ENCODE measurements around the gene FGFR4.
"Not testable (repeated sequence)": the region's sequence is repeated elsewhere in the genome, so short reads cannot be mapped to it uniquely, and the experiment has no call there.

The FGFR4 gene

DNA sequence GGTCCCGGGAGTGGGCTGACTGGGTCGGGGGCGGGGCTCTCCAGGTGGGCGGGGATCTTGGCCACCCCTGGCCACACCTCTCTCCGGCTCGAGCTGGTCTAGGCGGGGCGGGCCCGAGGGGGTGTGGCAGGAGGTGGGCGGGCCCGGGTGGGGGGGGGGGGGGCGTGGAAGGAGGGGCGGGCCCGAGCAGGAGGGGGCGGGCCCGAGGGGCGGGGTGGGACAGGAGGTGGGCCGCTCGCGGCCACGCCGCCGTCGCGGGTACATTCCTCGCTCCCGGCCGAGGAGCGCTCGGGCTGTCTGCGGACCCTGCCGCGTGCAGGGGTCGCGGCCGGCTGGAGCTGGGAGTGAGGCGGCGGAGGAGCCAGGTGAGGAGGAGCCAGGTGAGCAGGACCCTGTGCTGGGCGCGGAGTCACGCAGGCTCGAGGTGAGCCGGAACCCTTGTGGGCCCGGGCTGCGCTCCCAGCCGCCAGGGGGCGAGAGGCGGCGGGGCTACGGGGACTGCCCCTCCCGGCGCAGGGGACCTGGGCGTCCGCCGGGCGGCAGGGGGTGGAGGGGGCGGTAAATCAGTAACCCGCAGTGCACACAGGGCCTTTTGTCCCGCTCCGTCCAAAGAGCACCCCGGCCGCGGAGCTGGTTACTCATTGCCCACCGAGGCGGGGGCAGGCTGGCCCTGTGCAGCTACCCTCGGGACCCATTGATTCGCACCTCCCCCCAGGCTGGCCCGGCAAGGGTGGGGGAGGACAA is at the start of gene FGFR4:
TSS of gene FGFR4 (plus strand) at position 262 of the 744 bp plus-strand sequence. CDS start 2,688 bp downstream, outside the sequence.
- peak; percentile 71 for DNase-seq

DNA sequence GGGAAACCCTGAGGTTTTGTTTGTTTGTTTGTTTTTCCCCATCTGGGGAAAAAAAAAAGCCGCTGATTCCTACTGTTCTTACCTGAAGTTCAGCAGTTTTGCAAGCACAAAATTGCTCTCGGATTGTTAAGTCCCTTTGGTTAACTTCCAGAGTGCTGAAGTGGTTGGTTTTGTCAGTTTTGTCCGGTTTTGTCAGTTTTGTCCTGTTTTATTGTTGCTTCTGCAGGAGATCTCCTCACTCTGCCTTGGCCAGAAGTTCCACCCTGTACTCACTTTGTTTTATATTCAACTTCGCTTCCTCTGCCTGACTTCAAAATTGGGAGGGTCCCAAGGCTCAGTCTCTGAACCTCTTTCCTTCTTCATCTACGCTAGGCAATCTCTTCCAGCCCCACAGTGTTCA is 49.8 kb upstream of the FGFR4 start:
- no peak for DNase-seq

DNA sequence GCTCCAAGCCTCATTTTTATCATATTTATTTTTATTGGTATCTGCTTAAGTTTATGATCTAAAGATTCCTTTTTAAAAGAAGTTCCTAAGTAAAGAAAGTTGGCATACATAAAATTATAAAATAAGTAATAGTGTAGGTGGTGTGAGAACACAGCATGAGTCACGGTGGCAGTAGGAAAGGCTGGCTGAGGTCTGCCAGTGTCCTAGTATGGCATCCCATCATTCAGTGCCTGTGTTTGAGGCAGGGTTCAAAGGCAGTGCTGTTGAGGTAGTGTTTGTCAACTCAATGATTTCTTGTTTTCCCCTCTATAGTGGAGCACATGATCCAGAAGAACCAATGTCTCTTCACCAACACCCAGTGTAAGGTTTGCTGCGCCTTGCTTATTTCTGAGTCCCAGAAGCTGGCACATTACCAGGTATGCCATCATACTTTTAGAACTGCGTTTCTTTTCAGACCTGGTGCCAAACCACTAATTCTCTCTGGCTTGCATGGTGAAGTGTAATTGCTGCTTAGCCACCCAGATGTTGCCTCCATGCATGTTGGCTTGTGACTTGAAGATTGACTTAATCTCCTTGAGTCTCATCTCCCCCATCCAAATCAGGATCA is 45.8 kb upstream of the FGFR4 start:
- no peak for DNase-seq

DNA sequence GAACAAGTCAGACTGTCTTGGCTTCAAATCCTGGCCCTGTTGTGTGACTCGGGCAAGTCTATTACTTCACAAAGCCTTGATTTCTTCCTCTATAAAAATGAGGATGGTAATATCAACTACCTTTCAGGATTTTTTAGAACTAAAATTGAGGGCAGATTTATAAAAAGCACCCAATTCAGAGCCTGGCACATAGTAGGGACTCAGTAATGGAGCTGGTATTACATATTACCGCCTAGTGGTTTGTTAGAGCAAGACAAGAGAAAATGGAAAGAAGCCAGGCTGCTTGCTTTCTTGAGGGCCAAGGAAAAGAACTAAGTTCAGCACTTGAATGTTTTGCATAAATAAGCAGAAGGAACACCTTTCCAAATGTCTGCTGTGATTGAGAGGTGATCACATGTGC is 44.8 kb upstream of the FGFR4 start:
- no peak for DNase-seq

DNA sequence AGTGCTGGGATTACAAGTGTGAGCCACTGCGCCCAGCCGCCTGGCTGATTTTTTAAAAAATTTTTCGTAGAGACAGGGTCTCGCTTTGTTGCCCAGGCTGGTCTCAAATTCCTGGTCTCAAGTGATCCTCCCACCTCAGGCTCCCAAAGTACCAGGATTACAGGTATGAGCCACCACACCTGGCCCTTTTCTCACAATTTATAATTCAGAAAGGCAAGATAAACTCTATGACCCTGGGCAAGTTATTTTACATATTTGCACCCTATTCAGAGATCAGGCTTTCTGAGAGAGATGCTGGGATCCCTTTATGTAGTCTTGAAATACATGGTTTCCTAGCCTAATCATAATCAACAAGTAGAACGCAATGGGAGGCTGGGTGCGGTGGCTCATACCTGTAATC is 43.6 kb upstream of the FGFR4 start:
- DNase-seq: no peak

DNA sequence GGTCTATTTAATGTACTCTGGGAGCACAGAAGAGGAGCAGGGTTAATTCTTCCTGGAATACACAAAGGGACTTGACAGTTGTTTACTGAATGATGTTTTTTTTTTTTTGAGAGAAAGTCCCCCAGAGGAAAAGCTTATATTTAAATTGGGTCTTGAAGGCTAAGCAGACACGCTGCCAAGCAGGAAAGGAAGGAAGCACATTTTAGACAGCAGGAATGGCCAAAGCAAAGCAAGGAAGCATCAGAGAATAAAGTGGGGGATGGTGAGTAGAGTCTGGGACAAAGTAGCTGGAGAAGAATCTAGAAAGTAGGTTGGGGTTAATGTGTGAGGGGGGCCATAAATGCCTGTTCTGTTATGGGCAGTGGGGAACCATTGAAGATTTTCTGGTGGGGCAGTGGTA is 42.8 kb upstream of the FGFR4 start:
- DNase-seq: no peak

DNA sequence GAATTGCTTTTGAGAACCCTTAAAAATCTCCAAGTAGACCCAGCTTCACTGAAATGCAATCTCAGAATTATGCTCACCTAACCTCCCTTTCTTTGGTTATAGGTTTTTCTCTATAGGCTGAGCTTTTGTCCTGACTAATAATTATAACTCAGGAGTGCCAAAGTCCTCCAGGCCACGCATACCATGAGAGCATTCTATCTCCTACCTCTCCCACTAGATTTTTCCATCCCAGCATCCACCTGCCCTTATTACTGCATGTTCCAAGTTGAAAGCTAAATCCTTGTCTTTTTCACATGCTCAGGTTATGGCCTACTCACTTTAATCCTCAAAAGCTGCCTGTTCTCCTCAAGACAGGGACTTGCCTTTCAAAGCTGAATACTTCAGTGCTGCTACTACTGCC is 42.1 kb upstream of the FGFR4 start:
- DNase-seq: no peak

DNA sequence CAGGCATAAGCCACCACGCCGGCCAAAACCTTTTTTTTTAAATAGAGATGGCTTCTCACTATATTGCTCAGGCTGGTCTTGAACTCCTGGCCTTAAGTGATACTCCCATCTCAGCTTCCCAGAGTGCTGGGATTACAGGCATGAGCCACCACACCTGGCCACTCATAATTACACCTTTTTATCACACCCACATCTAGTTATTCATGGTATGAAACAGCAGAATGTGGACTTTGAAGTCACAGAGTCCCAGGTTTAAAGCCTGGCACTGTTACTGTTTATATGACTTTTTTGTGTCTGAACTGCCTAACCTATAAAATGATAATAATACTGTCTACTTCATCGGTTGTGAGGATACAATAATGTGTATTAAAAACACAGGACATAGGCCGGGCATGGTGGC is 41.1 kb upstream of the FGFR4 start:
- no peak for DNase-seq

DNA sequence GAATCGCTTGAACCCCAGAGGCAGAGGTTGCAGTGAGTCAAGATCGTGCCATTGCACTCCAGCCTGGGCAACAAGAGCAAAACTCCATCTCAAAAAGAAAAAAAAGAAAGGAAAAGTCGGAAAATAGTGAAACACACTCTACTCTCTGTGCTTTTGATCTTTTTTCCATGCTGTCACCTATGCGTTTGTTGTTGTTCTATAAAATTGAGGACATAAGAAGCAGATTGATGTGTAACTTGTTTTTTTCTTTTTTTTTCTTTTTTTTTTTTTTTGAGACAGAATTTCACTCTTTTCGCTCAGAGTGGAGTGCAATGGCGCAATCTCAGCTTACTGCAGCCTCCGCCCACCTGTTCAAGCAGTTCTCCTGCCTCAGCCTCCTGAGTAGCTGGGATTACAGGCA is 38.2 kb upstream of the FGFR4 start:
- DNase-seq: not testable (repeated sequence)

DNA sequence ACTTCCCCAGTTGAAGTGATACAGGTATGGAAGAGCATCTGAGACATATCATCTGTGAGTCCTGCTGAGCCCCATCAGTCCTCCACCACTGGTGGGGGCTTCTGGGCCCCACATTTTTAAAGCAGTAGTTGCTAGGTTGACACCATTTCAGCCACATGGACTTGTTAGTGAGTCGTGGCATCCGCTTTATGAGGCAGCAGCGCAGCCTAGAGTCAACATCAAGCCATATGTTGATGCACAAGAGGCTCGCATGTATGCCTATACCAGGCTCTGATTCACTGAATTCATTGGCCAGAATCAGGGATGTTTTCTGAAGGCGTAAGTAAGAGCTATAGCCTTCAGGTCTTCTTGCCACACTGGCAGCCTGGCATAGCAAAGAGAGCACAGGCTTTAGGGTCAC is 37.4 kb upstream of the FGFR4 start:
- no peak for DNase-seq

DNA sequence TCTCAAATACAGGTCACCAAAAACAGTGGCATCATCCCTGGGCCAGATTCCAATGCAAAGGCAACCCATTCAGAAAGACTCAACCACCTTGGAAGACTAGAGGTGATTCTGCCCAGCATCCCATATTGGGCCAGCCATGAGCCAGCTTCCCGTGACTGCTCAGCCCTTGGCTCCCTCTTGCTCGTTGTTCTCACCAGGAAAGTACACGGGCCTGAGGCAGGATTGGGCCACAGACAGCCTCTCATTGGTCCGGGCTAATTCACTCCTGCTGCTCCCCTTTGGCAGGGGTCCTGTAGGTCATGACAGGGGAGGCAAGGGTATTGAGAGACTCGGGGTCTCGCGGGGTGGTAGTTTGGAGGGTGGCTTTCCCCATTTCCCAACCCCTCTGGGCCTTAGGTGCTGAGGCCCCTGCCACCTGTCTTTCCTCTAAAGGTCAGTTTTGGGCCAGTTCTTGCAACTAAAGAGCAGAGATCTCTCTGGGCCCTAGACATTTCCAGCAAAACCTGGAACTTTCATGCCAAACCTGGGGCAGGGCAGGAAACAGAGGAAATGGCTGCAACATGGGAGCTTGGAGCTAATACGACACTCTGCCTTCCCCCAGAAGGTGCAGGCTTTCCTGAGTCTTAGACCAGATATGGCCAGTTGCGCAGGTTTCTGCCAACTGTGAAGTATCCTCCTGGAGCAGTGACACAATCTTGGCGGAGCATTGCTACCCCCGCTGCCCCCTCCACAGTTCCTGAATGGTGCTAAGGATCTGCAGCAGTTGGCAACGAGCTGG is 22.0 kb upstream of the FGFR4 start:
- no peak for DNase-seq

DNA sequence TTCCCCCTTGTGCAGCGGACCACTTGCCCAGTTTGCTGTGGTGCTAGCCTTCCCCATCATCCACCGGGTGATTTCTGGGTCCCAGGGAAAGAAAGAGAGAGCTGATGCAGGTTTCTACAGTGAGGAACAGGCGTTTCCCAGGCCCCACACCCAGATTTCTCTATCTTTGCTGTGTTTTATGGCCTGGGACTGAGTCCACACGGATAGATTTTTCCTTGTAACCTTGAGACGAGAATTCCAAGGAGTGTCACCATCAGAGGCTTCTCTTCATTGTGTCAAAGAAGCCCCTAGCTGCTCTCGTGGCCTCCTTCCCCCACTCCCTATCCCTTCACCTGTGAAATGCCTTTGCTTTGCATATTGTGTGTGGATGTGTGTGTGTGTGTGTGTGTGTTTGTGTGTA is 21.2 kb upstream of the FGFR4 start:
- no peak for DNase-seq

DNA sequence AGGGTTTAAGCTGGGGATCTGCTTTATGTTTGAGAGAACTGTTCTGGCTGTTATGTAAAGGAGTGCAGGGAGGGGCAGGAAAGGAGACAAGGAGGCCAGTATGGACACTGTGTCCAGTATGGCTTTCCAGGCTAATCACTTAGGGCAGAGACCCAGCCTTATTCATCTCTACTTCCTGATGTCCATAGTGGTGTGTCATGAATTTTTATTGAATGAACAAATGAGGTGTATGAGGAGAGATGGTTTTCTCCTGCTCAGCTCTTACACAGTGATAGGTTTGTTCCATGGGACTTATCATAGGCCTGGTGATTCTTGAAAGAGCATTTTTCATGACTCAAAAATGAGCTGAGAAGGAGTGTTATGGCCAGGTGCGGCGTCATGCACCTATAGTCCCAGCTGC is 20.5 kb upstream of the FGFR4 start:
- no peak for DNase-seq

DNA sequence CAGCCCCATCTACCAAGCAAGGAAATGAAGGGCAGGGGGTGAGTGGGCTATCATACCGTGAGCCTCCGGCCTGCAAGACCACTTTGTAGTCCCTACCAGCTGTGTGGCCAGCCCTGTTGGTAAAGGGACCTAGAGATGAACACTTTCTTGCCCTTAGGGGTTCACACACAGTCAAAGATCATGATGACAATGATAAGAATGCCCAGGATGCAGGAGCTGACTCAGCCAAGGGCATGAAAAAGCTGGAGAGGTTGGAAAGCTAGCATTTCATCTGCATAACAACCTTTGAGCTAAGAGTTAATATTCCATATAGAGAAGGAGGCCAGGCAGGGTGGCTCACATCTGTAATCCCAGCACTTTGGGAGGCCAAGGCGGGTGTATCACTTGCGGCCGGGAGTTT is 19.2 kb upstream of the FGFR4 start:
- DNase-seq: no peak

DNA sequence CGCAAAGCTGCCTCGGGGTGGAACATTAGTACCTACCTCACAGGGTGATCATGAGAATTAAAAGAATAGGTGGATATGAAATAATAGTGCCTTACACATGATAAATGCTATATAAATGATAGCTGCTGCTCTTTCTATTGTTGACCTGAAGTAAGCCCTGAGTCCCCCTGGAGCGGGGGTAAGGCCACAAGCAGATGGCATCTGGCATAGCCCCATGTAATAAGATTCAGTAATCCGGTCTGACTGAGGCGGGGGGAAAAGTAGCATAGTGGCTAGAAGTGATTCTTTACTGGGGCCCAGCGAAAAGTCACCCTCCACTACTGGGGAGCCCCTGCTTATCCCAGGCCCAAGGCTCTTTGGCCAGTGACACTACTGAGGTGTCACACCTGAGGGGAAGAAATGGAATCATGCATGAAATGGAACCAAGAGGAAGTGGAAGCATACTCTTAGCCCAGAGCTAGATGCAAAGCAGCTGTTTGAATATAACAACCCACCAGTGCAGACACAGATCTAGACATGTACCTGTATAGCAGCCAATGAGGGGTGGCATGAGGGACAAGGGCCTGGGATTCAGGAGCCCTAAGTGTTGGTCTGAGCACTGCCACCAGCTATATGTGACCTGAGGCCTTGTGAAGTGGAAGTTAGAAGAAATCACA is 16.1 kb upstream of the FGFR4 start:
- DNase-seq: no peak

DNA sequence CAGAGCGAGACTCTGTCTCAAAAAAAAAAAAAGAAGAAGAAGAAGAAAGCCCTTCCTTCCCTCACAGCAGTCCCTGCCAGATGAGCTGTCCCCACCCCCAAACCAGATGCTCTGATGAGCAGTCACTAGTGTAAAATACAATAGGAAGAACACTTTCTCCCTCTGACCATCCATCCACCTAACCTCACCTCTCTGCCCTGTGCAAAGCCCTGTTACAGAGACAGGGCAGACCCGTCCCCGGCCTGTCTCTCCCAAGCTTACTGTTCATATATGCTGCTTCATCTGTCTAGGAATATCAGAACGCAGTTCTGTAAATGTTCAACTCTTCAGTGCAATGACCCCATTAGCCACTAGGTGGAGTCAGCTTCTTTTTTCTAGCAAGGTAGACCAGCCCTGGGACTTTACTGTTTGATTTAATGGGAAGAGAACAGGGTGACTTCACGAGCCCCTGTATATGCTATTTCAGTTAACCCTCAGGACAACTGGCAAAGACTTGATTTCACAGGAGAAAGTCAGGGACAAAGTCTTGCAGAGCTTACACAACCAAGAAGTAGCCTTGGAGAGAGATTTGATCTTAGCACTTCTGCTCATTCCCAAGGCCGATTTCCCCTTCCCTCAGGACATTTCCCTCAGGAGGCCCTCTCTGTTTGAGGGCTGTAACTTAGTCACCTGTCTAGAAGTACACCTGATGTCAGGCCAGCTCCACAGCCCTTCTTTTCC is 14.9 kb upstream of the FGFR4 start:
- DNase-seq: peak; percentile 79

DNA sequence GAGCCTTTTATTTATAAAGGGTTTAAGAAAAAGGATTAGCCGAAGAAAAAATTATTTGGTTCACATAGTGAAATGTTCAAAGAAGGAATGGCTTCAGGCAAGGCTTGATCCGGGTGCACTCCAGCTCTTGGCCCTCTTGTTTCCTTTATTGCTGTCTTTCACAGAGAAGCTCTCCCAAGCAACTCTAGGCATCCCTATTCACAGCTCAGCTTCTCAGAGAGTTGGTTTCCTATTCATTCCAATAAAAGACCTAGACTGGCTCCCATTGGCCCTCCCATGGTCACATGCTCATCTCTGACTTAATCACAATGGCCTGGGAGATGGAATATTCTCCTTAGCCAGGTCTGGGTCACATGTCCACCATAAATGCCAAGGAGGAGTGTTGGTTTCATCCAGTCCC is 9.4 kb upstream of the FGFR4 start:
- DNase-seq: no peak

DNA sequence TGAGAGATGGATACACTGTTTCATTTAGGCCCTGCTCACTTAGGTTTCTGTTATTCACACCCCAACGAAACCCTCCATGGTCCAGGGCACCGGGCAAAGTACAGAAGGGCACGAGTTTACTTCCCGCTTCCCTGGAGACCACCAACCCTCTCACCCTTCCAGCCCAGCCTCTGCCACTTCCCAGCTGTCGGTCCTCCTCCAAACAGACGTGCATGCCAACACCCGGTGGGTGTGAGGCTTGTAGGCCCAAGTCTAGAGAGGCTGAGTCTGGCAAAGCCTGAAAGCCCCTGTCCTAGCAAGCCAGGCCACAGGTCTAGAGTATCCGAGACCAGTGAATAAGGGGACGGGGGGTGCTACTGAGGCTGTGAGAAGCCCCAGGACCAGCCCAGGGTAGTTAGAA is 7.1 kb upstream of the FGFR4 start:
- DNase-seq: no peak

DNA sequence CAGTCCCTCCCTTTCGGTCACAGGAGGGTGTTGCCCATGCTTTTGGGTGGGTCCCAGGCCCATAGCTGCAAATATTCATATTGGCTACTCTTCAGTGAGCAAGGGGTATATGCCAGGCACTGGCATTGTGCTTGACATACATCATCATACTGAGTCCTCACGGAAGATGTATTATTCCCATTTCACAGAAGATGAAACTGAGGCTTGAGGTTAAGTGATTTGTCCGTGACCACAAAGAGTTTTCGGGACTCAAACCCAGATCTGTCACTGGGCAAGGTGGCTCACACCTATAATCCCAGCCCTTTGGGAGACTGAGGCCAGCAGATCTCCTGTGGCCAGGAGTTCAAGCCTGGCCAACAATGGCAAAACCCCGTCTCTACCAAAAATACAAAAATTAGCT is 6.5 kb upstream of the FGFR4 start:
- no peak for DNase-seq

DNA sequence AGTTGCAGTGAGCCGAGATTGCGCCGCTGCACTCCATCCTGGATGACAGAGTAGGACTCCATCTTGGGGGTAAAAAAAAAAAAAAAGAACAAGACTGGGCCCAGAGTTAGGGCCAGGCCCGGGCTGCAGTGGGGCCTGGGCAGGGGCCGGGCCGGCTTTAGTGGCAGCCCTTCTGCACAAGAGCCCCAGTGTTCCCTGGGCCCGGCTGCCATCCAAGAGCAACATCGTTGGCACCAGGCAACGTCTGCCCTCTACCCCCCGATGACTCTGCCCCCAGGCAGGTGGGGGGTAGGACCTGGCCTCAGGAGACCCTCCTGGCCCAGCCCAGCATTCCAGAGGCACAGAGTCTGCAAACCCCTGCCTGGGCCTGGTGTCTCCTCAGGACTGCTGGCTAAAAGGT is 4.9 kb upstream of the FGFR4 start:
- DNase-seq: no peak

DNA sequence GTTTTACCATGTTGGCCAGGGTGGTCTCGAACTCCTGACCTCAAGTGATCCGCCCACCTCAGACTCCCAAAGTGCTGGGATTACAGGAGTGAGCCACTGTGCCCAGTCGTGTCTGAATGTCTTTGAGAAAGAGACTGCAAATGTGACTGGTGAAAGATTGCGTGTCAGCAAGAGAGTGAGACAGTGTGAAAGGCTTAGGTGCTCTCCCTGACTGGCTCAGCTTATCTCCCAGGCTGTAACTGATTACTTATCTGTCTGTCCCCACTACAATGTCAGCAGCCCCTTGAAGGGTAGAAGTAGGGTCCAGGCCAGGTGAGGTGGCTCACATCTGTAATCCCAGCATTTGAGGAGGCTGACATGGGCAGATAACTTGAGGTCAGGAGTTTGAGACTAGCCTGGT is 3.4 kb upstream of the FGFR4 start:
- no peak for DNase-seq

DNA sequence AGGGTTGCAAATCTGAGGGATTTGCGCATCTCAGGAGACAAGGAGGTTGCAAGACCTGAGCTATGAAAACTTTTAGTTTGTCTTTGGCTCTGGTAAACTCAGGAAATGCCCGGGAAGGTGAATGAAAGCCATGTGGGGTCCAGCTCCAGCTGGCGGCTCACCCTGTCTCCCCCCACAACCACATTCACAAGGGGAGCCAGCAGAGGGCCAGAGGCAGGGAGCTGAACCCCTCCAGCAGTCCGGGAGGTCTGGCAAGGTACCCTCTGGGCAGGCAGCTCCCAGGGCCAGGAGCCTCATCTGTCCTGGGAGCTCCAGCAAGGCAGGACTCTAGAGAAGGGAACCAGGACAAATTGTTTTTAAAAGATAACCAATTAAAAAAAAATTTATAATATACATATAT is 2.5 kb upstream of the FGFR4 start:
- DNase-seq: no peak
